Measurements from ENCODE around the gene WDR19. TPM values are rescaled to one million over a fixed set of nuclear protein-coding genes. Genes with fewer than 3 reads are reported as not detected.

WDR19 gene
- total and polyA plus RNA-seq, 2 donors from 2014 or later = 21.4 to 42.5 TPM

- no peak for FAIRE-seq
These were observed 49.3 kb downstream of the WDR19 start for GRCh38 chr4:39231660-39232059.

DNA sequence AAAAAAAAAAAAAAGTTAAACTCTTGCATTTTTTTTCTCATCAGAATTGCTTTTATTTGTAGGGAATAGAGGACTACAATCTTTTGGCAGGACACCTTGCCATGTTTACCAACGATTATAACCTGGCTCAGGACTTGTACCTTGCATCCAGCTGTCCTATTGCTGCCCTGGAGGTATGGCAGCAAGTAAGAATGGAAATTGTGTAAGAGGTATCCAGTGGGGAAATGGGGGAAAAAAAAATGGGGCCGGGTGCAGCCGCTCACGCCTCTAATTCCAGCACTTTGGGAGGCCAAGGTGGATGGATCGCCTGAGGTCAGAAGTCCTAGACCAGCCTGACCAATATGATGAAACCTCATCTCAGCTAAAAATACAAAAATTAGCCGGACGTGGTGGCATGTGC lies 49.8 kb downstream of the WDR19 start:
- no peaks in the 10 kb centered on the region for H3K9me3 ChIP-seq (ENCODE audit: control insufficient read depth in 2 of 3, insufficient read depth in 1 of 3, low read length in 3 of 3)
- H3K27ac ChIP-seq (ENCODE audit: low read depth in 2 of 2, low read length in 2 of 2) = no peak overlapping the region
- H3K4me1 ChIP-seq (ENCODE audit: control insufficient read depth in 2 of 3, insufficient read depth in 2 of 3, low read depth in 1 of 3, low read length in 3 of 3) = no peaks in the 10 kb centered on the region
- intact Hi-C loops (cut with DNase I) = no loop called here
- no peak overlapping the region for H3K4me3 ChIP-seq (ENCODE audit: low read length in 3 of 3)
- H3K9ac ChIP-seq (ENCODE audit: low read length in 3 of 3) = no peak overlapping the region
- TF ChIP-seq, protein P1, sequence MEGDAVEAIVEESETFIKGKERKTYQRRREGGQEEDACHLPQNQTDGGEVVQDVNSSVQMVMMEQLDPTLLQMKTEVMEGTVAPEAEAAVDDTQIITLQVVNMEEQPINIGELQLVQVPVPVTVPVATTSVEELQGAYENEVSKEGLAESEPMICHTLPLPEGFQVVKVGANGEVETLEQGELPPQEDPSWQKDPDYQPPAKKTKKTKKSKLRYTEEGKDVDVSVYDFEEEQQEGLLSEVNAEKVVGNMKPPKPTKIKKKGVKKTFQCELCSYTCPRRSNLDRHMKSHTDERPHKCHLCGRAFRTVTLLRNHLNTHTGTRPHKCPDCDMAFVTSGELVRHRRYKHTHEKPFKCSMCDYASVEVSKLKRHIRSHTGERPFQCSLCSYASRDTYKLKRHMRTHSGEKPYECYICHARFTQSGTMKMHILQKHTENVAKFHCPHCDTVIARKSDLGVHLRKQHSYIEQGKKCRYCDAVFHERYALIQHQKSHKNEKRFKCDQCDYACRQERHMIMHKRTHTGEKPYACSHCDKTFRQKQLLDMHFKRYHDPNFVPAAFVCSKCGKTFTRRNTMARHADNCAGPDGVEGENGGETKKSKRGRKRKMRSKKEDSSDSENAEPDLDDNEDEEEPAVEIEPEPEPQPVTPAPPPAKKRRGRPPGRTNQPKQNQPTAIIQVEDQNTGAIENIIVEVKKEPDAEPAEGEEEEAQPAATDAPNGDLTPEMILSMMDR (IDR thresholded peaks at IDR 0.05; ENCODE audit: borderline replicate concordance, extremely low read depth, insufficient read depth) = no peak
- no peaks in the 10 kb centered on the region for H3K27me3 ChIP-seq (ENCODE audit: control insufficient read depth, insufficient read depth, low read length)
- FAIRE-seq (no peak), DNase-seq (no peak)
- H3K36me3 ChIP-seq (ENCODE audit: control insufficient read depth in 2 of 3, insufficient read depth in 3 of 3, low read length in 3 of 3) = peaks cover 0 to 28% (median 7%) of the 10 kb centered on the region in 3 donors

More at GRCh38 chr4:39231660-39232059, 49.3 kb downstream of the WDR19 start:
- Histone ChIP-seq H3K36me3 (ENCODE audit: control insufficient read depth in 2 of 3, insufficient read depth in 3 of 3, low read length in 3 of 3) (peaks cover 0 to 28% (median 7%) of the 10 kb centered on the region in 3 donors), H3K9ac (ENCODE audit: low read length in 3 of 3) (no peak overlapping the region), H3K4me1 (ENCODE audit: control insufficient read depth in 2 of 3, insufficient read depth in 2 of 3, low read depth in 1 of 3, low read length in 3 of 3) (no peaks in the 10 kb centered on the region), H3K9me3 (ENCODE audit: control insufficient read depth in 2 of 3, insufficient read depth in 1 of 3, low read length in 3 of 3) (no peaks in the 10 kb centered on the region), H3K27ac (ENCODE audit: low read depth in 2 of 2, low read length in 2 of 2) (no peak overlapping the region), H3K27me3 (ENCODE audit: control insufficient read depth, insufficient read depth, low read length) (no peaks in the 10 kb centered on the region), H3K4me3 (ENCODE audit: low read length in 3 of 3) (no peak overlapping the region)
- TF ChIP-seq, protein P1 (IDR thresholded peaks at IDR 0.05; ENCODE audit: borderline replicate concordance, extremely low read depth, insufficient read depth) = no peak
- intact Hi-C loops (cut with DNase I) = no loop called here
- DNase-seq = no peak

GRCh38 chr4:39233114-39233513 lies 50.8 kb downstream of the WDR19 start:
- FAIRE-seq = no peak
- peaks cover 0 to 28% (median 7%) of the 10 kb centered on the region in 3 donors for H3K36me3 ChIP-seq (ENCODE audit: control insufficient read depth in 2 of 3, insufficient read depth in 3 of 3, low read length in 3 of 3)
- no peak overlapping the region for H3K27ac ChIP-seq (ENCODE audit: low read depth in 2 of 2, low read length in 2 of 2)

More at GRCh38 chr4:39233114-39233513, 50.8 kb downstream of the WDR19 start:
- intact Hi-C loops (cut with DNase I) = no loop called here
- H3K9ac ChIP-seq (ENCODE audit: low read length in 3 of 3) = no peak overlapping the region
- no peaks in the 10 kb centered on the region for H3K9me3 ChIP-seq (ENCODE audit: control insufficient read depth in 2 of 3, insufficient read depth in 1 of 3, low read length in 3 of 3)
- no peaks in the 10 kb centered on the region for H3K27me3 ChIP-seq (ENCODE audit: control insufficient read depth, insufficient read depth, low read length)
- DNase-seq = no peak
- TF ChIP-seq, protein P1 (IDR thresholded peaks at IDR 0.05; ENCODE audit: borderline replicate concordance, extremely low read depth, insufficient read depth) = no peak
- H3K4me1 ChIP-seq (ENCODE audit: control insufficient read depth in 2 of 3, insufficient read depth in 2 of 3, low read depth in 1 of 3, low read length in 3 of 3) = no peaks in the 10 kb centered on the region
- no peak overlapping the region for H3K4me3 ChIP-seq (ENCODE audit: low read length in 3 of 3)
